ENCODE data around the gene PAIP1.
"Not testable (repeated sequence)": the region's sequence is repeated elsewhere in the genome, so short reads cannot be mapped to it uniquely, and the experiment has no call there.

- not testable (repeated sequence) for TF ChIP-seq CTCF (conservative IDR thresholded peaks at IDR 0.05; ENCODE audit: low read length); EZH2phosphoT487 (IDR thresholded peaks at IDR 0.05; ENCODE audit: borderline replicate concordance)
Observed at GRCh38 chr5:43549272-43549671, 7.6 kb downstream of the PAIP1 start.
